IMR-90 (cell line): ENCODE data around the gene CCDC120. TPM values are rescaled to one million over a fixed set of nuclear protein-coding genes. Genes with fewer than 3 reads are reported as not detected.

ENCODE experiments used
- ATAC-seq: fragments of 200-7000 bp; cut with Tn5 transposase; 2 replicates; pipeline ENCODE4 v1.9.1; 2020; ENCODE audit warnings: low read depth, mild to moderate bottlenecking, moderate library complexity
- BruUV-seq: library from RNA; stranded (reverse); fragments of 400-500 nt; replicated peaks from 2 replicates; lab custom pipeline; 2021; lab: Mats Ljungman, UMichigan
- CTCF ChIA-PET: fragments of 300-600 bp; formaldehyde crosslinking; extraction: SDS; loops from one replicate; lab custom pipeline; 2021; ENCODE audit warnings: antibody characterized with exemption; lab: Yijun Ruan, JAX
- POLR2A ChIA-PET: fragments of 300-600 bp; sonication (Branson Sonifier 250); formaldehyde crosslinking; loops from one replicate; lab custom pipeline; 2022; ENCODE audit warnings: antibody characterized with exemption; ENCODE audit not compliant: unreplicated experiment; lab: Charles Lee
- DNase-seq: peaks from one replicate; pipeline ENCODE4 v3.0.0; 2013
- H2AFZ ChIP-seq: replicated peaks from 2 replicates; pipeline ENCODE3; 2013; ENCODE audit warnings: low read length, mild to moderate bottlenecking; ENCODE audit not compliant: poor library complexity
- H2AK5ac ChIP-seq: 2 replicates; pipeline ENCODE4 v1.6.1; 2013; ENCODE audit warnings: low read depth, low read length, inconsistent platforms
- H2AK9ac ChIP-seq: replicated peaks from 2 replicates; pipeline ENCODE3; 2013; ENCODE audit warnings: mild to moderate bottlenecking, low read depth, low read length, moderate library complexity; ENCODE audit not compliant: poor library complexity
- H2BK120ac ChIP-seq: 2 replicates; pipeline ENCODE4 v1.6.1; 2013; ENCODE audit warnings: low read depth, low read length, inconsistent platforms
- H2BK15ac ChIP-seq: 3 replicates; pipeline ENCODE4 v1.6.1; 2013; ENCODE audit warnings: low read depth, low read length, inconsistent platforms
- H2BK20ac ChIP-seq: 2 replicates; pipeline ENCODE4 v1.6.1; 2013; ENCODE audit warnings: low read depth, mild to moderate bottlenecking, inconsistent platforms, low read length, moderate library complexity
- H2BK5ac ChIP-seq: 2 replicates; pipeline ENCODE4 v1.6.1; 2013; ENCODE audit warnings: mild to moderate bottlenecking, low read depth, low read length, inconsistent platforms; ENCODE audit not compliant: poor library complexity, severe bottlenecking
- H3K14ac ChIP-seq: replicated peaks from 2 replicates; pipeline ENCODE4 v1.6.1; 2013; ENCODE audit warnings: low read depth, low read length, inconsistent platforms
- H3K18ac ChIP-seq: 2 replicates; pipeline ENCODE4 v1.6.1; 2013; ENCODE audit warnings: low read depth, low read length, control low read depth
- H3K23ac ChIP-seq: 2 replicates; pipeline ENCODE4 v1.6.1; 2013; ENCODE audit warnings: low read depth, low read length, inconsistent platforms
- H3K27ac ChIP-seq: 2 replicates; pipeline ENCODE4 v1.5.1; 2013; ENCODE audit warnings: mild to moderate bottlenecking, control low read depth, low read length; ENCODE audit not compliant: insufficient read depth
- H3K27me3 ChIP-seq: 2 replicates; pipeline ENCODE4 v1.6.1; 2013; ENCODE audit warnings: low read length; ENCODE audit not compliant: control insufficient read depth, insufficient read depth
- H3K36me3 ChIP-seq: 2 replicates; pipeline ENCODE4 v1.6.1; 2013; ENCODE audit warnings: low read length, mixed read lengths; ENCODE audit not compliant: control insufficient read depth, insufficient read depth
- H3K4ac ChIP-seq: 2 replicates; pipeline ENCODE4 v1.6.1; 2013; ENCODE audit warnings: low read depth, low read length, inconsistent platforms
- H3K4me1 ChIP-seq: 2 replicates; pipeline ENCODE4 v1.6.1; 2013; ENCODE audit warnings: low read length, mixed read lengths; ENCODE audit not compliant: control insufficient read depth, insufficient read depth
- H3K4me2 ChIP-seq: 2 replicates; pipeline ENCODE4 v1.6.1; 2013; ENCODE audit warnings: low read depth, mild to moderate bottlenecking, control low read depth, low read length, moderate library complexity
- H3K4me3 ChIP-seq: 2 replicates; pipeline ENCODE4 v1.5.1; 2013; ENCODE audit warnings: low read depth, mild to moderate bottlenecking, control low read depth, low read length, moderate library complexity; ENCODE audit not compliant: insufficient read depth
- H3K56ac ChIP-seq: 2 replicates; pipeline ENCODE4 v1.6.1; 2013; ENCODE audit warnings: low read length, inconsistent platforms; ENCODE audit not compliant: insufficient read depth; ENCODE audit errors: extremely low read depth
- H3K79me1 ChIP-seq, 2 experiments: 2 replicates each; pipeline ENCODE4 v1.6.1; 2013; ENCODE audit warnings: low read length in 2 of 2, inconsistent platforms in 1 of 2, low read depth in 1 of 2
- H3K9ac ChIP-seq: 2 replicates; pipeline ENCODE4 v1.6.1; 2013; ENCODE audit warnings: low read depth, low read length, control low read depth
- H3K9me1 ChIP-seq: 2 replicates; pipeline ENCODE4 v1.6.1; 2013; ENCODE audit warnings: low read length, inconsistent platforms; ENCODE audit not compliant: insufficient read depth
- H3K9me3 ChIP-seq: 2 replicates; pipeline ENCODE4 v1.6.1; 2013; ENCODE audit warnings: low read length; ENCODE audit not compliant: control insufficient read depth, insufficient read depth
- H4K20me1 ChIP-seq: 2 replicates; pipeline ENCODE4 v1.6.1; 2013; ENCODE audit warnings: low read length, inconsistent platforms; ENCODE audit not compliant: insufficient read depth
- H4K5ac ChIP-seq: 2 replicates; pipeline ENCODE4 v1.6.1; 2013; ENCODE audit warnings: mild to moderate bottlenecking, low read depth, low read length, control low read depth
- H4K8ac ChIP-seq, 2 experiments: 2 replicates each; pipeline ENCODE4 v1.6.1; 2013; ENCODE audit warnings: low read depth in 2 of 2, low read length in 2 of 2, control low read depth in 1 of 2, inconsistent platforms in 1 of 2
- H4K91ac ChIP-seq: 2 replicates; pipeline ENCODE4 v1.6.1; 2013; ENCODE audit warnings: low read depth, low read length, inconsistent platforms; ENCODE audit not compliant: insufficient read depth
- ELK1 ChIP-seq: fragments of 150-350 bp; IDR thresholded peaks from 2 replicates; pipeline ENCODE4 v1.6.1; 2016; ENCODE audit warnings: low read depth, mild to moderate bottlenecking, low read length, moderate library complexity, borderline replicate concordance
- NFE2L2 ChIP-seq: fragments of 150-350 bp; IDR thresholded peaks from 2 replicates; pipeline ENCODE4 v1.6.1; 2016; ENCODE audit warnings: low read depth, mild to moderate bottlenecking, low read length
- WGBS, 2 experiments: methylation state at CpG; one replicate each; pipeline versions ENCODE4 v1.1.5 to v1.1.7; 2013; ENCODE audit warnings: missing lambda C conversion rate in 2 of 2; ENCODE audit not compliant: insufficient read length in 1 of 2; ENCODE audit errors: extremely low coverage in 2 of 2; 5-methylcytosine and 5-hydroxymethylcytosine counted together
- dilution Hi-C: fragments of 300-500 bp; cut with HindIII; formaldehyde crosslinking; loops from one replicate; pipeline ENCODE4 v1.14.3; 2018; ENCODE audit warnings: low sequenced_read_pairs; ENCODE audit not compliant: unreplicated experiment
- in situ Hi-C: fragments of 300-500 bp; cut with MboI; formaldehyde crosslinking; loops from 3 replicates; pipeline ENCODE4 v1.14.3; 2019; ENCODE audit warnings: low sequenced_read_pairs, inconsistent platforms, mixed read lengths
- intact Hi-C: fragments of 100-400 bp; cut with micrococcal nuclease; formaldehyde crosslinking; loops from 2 replicates; pipeline ENCODE4 v1.10.0; 2022
- polyA plus RNA-seq, 3 experiments: library from polyadenylated mRNA; depleted of rRNA; stranded (reverse); fragments of >200 nt; gene quantifications; 2 replicates each; pipeline ENCODE4 v1.2.3, GENCODE V29; 2012; ENCODE audit warnings: low replicate concordance in 1 of 3
- total RNA-seq: library from RNA; depleted of rRNA; stranded (reverse); fragments of >200 nt; gene quantifications from 2 replicates; pipeline ENCODE4 v1.2.3, GENCODE V29; 2012

The CCDC120 gene
- total and polyA plus RNA-seq, 2 of the 4 experiments (the other 2 are of a cell fraction): 0.18 to 2.0 TPM

DNA sequence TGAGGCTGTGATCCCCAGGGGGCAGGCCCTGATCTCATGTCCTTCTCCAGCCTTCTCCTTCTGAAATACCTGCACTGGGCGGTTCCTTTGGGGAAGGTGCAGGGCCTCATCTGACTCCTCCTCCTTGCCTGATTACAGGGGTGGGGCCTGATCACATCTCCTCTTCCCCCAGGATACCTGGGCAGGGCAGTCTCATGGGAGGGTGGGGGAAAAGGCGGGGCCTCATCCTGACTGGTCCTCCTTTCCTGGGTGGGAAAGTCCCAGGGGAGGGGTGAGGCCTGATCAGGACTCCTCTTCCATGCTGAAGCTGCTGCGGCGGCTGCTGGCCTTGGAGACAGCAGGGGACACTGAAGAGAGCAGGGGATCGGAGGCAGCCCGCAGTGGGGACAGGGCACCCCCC is 28.9 kb upstream of the CCDC120 start:
- BruUV-seq: no TSS peak
- peaks cover 4% of the 10 kb centered on the region; the same call in 1 of the 2 replicates for H4K20me1 ChIP-seq
- no peak overlapping the region for H2AFZ ChIP-seq
- no peak overlapping the region for H3K14ac ChIP-seq
- H4K8ac ChIP-seq: no peak overlapping the region
- H4K5ac ChIP-seq: no peak overlapping the region
- H3K9me3 ChIP-seq: no peaks in the 10 kb centered on the region
- H3K4ac ChIP-seq: no peak overlapping the region
- no peaks in the 10 kb centered on the region for H3K9me1 ChIP-seq
- H2AK5ac ChIP-seq: no peak overlapping the region
- H4K91ac ChIP-seq: no peak overlapping the region
- intact Hi-C loops: no loop called here
- no peak for DNase-seq
- POLR2A ChIA-PET: no interaction called here
- H3K4me1 ChIP-seq: peaks cover 1% of the 10 kb centered on the region; the same call in 1 of the 2 replicates
- H3K4me2 ChIP-seq: no peak overlapping the region
- H2BK5ac ChIP-seq: no peak overlapping the region
- H2BK15ac ChIP-seq: no peak overlapping the region
- in situ Hi-C loops: no loop called here
- H2BK20ac ChIP-seq: no peak overlapping the region
- H3K18ac ChIP-seq: no peak overlapping the region
- dilution Hi-C loops: no loop called here
- H3K27ac ChIP-seq: no peak overlapping the region
- TF ChIP-seq ELK1 (no peak), NFE2L2 (no peak)
- H3K79me1 ChIP-seq: peaks cover 5 to 11% of the 10 kb centered on the region in 2 experiments
- no peaks in the 10 kb centered on the region for H3K27me3 ChIP-seq
- CTCF ChIA-PET: no interaction called here
- H3K56ac ChIP-seq: no peak overlapping the region
- WGBS, 2 experiments: no CpG with 5 or more reads among the region's 6 CpGs
- H2BK120ac ChIP-seq: no peak overlapping the region
- no peak overlapping the region for H2AK9ac ChIP-seq
- H3K23ac ChIP-seq: no peak overlapping the region
- H3K4me3 ChIP-seq: no peak overlapping the region
- H3K9ac ChIP-seq: no peak overlapping the region
- H3K36me3 ChIP-seq: peaks cover 50% of the 10 kb centered on the region
- no peak for ATAC-seq
